RCC 7860 (cell line): Measurements from ENCODE around the gene ZNF391.
"Not testable (repeated sequence)": the region's sequence is repeated elsewhere in the genome, so short reads cannot be mapped to it uniquely, and the experiment has no call there.

Experiments
- DNase-seq: peaks from one replicate; pipeline ENCODE4 v3.0.0-alpha.2; 2015; ENCODE audit warnings: low spot score
- FAIRE-seq: peaks from 2 replicates; lab custom pipeline; 2012; peaks lifted over from hg19 to GRCh38; lab: Jason Lieb, UNC

The ZNF391 gene

DNA sequence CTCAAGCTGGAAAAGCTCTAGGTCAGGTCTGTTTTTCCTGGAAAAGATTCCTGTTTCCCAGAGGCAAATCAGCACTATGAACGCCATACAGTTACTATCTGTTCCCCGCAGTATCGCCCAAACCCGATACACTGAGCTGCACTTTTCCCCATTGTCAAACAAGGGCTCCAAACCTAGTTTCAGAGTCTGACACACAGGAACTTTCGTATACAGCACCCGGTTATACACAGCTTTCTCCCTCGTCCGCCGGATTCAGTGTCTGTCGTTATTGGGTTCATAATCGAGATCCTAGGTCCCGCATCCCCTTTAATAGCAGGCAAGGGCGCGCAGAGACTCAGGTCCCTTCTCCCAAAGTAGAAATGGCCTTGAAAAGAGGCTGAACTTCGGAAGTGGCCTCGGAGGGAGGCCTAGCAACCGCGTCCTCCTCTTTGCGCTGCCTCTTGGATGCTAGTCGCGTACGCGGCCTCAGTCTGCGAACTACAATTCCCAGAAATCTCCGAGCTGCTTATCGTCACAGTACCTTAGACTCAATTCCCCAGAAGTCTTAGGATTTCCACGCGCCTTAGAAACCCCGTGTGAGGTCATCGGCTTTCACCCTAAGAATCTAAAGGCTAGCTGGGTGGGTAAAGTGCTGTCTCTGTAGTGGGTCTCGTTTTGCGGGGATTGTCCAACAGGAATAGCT is 34.2 kb downstream of the ZNF391 start:
- no peak for DNase-seq
- FAIRE-seq, result no peak

- not testable (repeated sequence) for FAIRE-seq
Measured at GRCh38 chr6:27424851-27425250, 36.3 kb downstream of the ZNF391 start.

DNA sequence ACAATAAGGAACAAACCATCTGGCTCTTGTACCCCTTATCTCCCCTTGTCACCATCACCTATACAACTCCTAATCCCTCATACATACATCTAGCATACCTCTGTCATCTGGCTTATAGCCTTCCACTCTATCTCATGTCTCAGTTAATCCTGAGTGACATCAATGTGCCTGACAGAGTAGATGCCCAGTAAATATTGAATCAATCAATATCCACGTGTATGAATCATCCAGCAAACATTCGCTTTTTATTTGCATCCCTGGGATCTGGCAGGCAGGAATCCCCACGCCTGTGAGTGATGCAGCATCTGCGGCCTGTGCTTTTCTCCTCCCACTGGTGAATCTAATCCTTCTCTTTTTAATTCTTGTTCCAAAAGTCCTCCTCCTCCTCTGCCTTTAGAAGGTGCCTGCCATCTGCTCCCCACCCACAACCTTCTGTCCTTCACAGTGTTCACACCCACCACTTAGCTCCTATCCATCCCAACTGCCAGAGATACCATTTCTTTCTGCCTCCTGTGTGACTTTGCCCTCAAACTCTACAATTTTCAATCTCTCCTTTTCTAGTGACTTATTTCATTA is 37.6 kb downstream of the ZNF391 start:
- FAIRE-seq (no peak), DNase-seq (no peak)

More at GRCh38 chr6:27424851-27425250, 36.3 kb downstream of the ZNF391 start:
- not testable (repeated sequence) for DNase-seq

DNA sequence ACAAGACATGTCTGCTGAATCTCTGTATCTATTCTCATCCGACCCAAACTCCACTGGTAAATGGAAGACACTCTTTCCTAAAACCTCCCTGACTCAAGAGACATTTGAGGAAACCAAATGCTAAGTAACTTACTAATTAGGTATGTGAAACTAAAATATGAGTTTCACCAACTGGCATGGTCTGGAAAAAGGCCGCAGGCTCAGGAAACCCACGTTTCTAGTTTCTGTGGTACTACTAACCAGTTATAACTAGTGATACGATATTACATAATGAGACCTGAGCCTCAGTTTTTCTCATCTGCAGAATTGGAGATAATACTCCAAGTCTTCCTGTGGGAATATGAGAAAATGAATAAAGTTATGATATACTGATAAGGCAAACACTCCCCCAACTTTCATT is 39.9 kb downstream of the ZNF391 start:
- FAIRE-seq (no peak), DNase-seq (no peak)

- FAIRE-seq (no peak), DNase-seq (no peak)
Measured at GRCh38 chr6:27428966-27429365, 40.4 kb downstream of the ZNF391 start.

DNA sequence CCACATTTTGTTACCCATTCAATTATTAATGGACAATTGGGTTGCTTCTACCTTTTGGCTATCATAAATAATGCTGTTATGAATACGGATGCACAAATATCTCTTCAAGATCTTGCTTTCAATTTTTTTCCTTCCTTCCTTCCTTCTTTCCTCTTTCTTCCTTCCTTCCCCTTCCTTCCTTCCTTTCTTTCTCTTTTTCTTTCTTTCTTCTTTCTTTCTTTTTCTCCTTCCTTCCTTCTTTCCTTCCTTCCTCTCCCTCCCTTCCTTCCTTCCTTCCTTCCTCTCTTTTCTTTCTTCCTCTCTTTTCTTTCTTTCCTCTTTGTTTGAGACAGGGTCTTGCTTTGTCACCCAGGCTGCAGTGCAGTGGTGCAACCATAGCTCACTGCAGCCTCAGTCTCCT is 45.2 kb downstream of the ZNF391 start:
- FAIRE-seq, result no peak

DNA sequence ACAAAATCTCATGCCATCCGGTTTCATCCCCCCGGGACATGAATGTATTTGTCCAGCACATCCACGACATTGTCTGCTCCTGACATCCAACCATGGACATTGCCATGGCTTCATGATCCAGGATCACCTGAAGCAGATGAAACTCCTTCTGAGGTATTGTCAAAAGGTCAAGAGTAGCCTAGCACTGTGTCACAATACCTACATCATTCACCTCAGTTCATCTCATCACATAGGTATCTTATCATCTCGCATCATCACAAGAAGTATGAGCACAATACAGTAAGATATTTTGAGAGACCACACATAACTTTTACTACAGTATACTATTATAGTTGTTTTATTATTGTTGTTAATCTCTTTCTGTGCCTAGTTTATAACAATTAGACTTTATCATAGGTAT is 50.8 kb downstream of the ZNF391 start:
- FAIRE-seq, result no peak

More for the DNA sequence above, 45.2 kb downstream of the ZNF391 start:
- no peak for DNase-seq

DNA sequence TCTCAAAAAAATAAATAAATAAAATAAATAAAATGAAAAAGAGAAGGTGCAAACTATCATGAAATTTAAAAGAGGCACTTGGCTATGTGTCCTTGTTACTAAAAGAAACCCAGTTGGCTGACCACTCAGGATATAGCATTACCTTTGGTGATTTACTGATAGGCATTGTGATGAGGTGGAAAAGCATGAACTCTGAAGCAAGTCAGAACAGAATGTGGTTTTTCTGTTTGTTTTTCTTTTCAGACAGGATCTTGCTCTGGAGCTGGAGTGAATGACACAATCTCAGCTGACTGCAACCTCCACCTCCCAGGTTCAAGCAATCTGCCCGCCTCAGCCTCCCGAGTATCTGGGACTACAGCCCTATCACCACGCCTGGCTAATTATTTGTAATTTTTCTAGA is 52.4 kb downstream of the ZNF391 start:
- FAIRE-seq, result no peak
- no peak for DNase-seq

More for the DNA sequence above, 50.8 kb downstream of the ZNF391 start:
- no peak for DNase-seq

DNA sequence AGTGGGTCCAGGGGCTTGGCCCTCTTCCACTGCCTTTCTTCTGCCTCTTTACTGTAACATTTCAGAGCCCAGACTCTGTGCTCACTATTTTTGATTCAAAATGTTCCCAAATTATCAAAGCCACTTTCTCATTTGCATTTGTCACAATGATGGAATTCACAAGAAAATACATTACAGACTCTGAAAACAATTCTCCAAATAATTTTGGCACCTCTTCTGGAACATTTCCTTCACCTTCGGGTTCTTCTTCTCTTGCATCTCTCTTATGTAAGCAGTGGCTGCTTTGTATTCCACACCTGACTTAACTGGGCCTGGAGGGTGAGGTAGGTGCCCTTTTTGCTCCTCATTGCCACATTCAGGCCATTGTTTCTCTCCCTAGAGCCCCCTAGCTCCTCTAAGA is 54.4 kb downstream of the ZNF391 start:
- DNase-seq (no peak), FAIRE-seq (no peak)

- DNase-seq, result no peak
- FAIRE-seq, result no peak
Measured at GRCh38 chr6:27448456-27448855, 59.9 kb downstream of the ZNF391 start.

- DNase-seq (no peak), FAIRE-seq (no peak)
Measured at GRCh38 chr6:27451660-27452390, 63.3 kb downstream of the ZNF391 start.

DNA sequence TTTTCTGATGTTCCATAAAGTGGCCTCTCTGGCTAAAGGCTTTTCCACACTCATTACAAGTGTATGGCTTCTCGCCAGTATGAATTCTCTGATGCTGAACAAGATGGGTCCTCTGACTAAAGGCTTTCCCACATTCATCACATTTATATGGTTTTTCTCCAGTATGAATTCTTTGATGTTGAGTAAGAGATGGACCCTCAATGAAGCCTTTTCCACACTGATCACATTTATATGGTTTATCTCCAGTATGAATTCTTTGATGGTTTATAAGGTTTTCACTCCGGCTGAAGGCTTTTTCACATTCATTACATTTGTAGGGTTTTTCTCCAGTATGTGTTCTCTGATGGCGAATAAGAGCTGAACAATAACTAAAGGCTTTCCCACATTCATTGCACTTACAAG is 63.9 kb downstream of the ZNF391 start:
- no peak for FAIRE-seq

More for the DNA sequence above, 63.9 kb downstream of the ZNF391 start:
- DNase-seq, result no peak
